GM21515 (cell line): ENCODE results near the gene HMX3.

ENCODE experiments used
- ATAC-seq: cut with Tn5 transposase; IDR thresholded peaks from one replicate; pipeline ENCODE4 v1.9.1; 2021; ENCODE audit not compliant: unreplicated experiment

HMX3 gene

GRCh38 chr10:123134343-123134914 is 1.3 kb upstream of the HMX3 start:
- ATAC-seq, result no peak

- no peak for ATAC-seq
Observed at GRCh38 chr10:123134915-123135414, 805 bp upstream of the HMX3 start.

GRCh38 chr10:123136221-123136805 is 543 bp downstream of the HMX3 start:
- no peak for ATAC-seq

GRCh38 chr10:123136806-123137642 is 1.3 kb downstream of the HMX3 start:
- no peak for ATAC-seq

GRCh38 chr10:123139165-123139520 is 3.4 kb downstream of the HMX3 start:
- no peak for ATAC-seq

- ATAC-seq, result no peak
Observed at GRCh38 chr10:123139521-123140163, 3.9 kb downstream of the HMX3 start.

- ATAC-seq, result no peak
Observed at GRCh38 chr10:123140164-123140982, 4.6 kb downstream of the HMX3 start.

- ATAC-seq, result no peak
Observed at GRCh38 chr10:123140983-123141390, 5.2 kb downstream of the HMX3 start.

GRCh38 chr10:123141791-123142700 is 6.3 kb downstream of the HMX3 start:
- no peak for ATAC-seq

- ATAC-seq, result no peak
Observed at GRCh38 chr10:123142701-123143161, 7.0 kb downstream of the HMX3 start.

GRCh38 chr10:123143162-123143824 is 7.5 kb downstream of the HMX3 start:
- no peak for ATAC-seq

- ATAC-seq, result no peak
Observed at GRCh38 chr10:123143825-123144168, 8.0 kb downstream of the HMX3 start.

GRCh38 chr10:123144697-123145541 is 9.1 kb downstream of the HMX3 start:
- no peak for ATAC-seq

- ATAC-seq, result no peak
Observed at GRCh38 chr10:123145542-123146012, 9.8 kb downstream of the HMX3 start.

GRCh38 chr10:123146013-123146893 is 10.5 kb downstream of the HMX3 start:
- no peak for ATAC-seq

- ATAC-seq, result no peak
Observed at GRCh38 chr10:123146894-123147634, 11.3 kb downstream of the HMX3 start.
